Neural progenitor cell (in vitro differentiated cells): ENCODE results near the gene BIRC7.

Experiments used
- CTCF ChIP-seq: fragments of 200-600 bp; sonication (generic); IDR thresholded peaks from 2 replicates; pipeline ENCODE4 v1.5.1; 2017; ENCODE audit warnings: antibody characterized with exemption, mild to moderate bottlenecking
- EZH2 ChIP-seq: fragments of 200-600 bp; sonication (generic); IDR thresholded peaks from 2 replicates; pipeline ENCODE4 v1.6.1; 2017; ENCODE audit warnings: antibody characterized with exemption, mild to moderate bottlenecking, moderate library complexity
- EZH2phosphoT487 ChIP-seq: fragments of 200-600 bp; sonication (generic); IDR thresholded peaks from 2 replicates; pipeline ENCODE4 v1.6.1; 2017; ENCODE audit warnings: antibody characterized with exemption

- TF ChIP-seq CTCF (no peak), EZH2phosphoT487 (no peak), EZH2 (no peak)
These were observed 29.8 kb upstream of the BIRC7 start for GRCh38 chr20:63205896-63206295.
